GM21360 (cell line): ENCODE results near the gene S100A13.
A peak's percentile ranks its signal among the peaks of the same experiment; 100 is the strongest.
"Not testable (repeated sequence)": the region's sequence is repeated elsewhere in the genome, so short reads cannot be mapped to it uniquely, and the experiment has no call there.

Experiments
- ATAC-seq: cut with Tn5 transposase; IDR thresholded peaks from one replicate; pipeline ENCODE4 v1.9.1; 2021; ENCODE audit warnings: mild to moderate bottlenecking, moderate library complexity; ENCODE audit not compliant: unreplicated experiment

The S100A13 gene

DNA sequence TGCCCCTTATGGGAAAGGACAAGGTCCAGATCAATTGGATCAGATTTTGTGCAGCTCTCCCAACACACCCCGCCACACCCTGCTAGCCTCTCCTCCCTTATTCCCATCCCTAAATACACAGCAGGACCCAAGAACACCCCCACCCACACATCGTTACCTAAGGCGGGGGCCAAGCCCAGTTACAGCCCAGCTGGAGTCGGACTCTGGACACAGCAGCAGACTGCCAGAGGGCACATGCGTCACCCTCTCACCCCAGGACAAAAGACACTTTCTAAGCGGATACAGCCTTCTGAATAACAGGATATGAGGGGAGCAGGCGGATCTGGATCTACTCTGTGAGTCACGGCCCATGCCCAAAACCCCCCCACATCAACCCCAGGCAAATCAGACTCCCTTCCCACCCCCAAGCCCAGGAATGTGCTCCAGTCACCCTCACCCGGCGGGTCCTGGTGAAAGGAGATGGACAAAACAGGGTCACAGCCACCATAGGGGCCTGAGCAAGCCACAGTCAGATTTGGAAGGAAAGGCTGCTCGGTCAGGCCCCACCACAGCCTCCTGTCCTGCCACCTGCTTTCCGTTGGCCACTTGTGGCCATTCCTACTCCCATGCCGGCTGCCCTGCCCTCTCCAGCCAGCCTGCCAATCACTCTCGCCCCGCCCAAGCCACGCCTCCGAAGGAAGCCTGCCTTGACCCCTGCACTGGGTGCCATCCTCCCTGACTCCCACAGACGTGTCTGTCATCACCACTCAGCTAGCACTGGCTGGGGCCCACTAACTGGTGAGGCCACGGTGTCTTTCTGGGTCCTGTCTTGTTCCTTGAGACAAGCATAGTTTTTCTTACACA lies 18.3 kb downstream of the S100A13 start:
- ATAC-seq: no peak

DNA sequence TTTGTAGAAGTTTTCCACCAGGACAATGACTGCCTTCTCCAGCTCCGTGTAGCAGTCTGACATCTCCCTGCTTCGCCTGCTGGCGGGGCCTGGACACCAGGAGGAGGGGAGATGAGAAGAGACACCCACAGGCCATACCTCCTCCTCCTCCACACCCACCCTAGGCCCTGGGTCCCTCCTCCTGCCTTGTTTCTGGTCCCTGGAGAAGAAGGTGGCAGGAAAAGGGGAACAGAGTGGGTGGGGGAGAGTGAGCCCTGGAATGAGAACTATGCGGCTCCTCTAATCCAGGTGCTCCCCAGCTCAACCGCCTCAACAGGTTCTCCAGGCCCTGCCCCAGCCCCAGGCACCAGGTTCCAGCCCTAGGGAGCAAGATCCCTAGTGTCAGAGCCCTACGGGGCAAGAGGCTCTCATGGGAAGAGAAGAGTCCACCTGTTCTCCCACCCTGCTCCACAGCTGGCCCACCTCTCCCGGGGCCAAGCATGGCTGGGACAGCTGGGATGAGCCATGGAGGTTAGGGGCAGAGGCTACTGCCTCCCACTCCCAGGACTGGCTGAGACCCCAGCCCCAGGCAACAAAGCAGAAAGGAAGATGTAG lies 19.1 kb downstream of the S100A13 start:
- ATAC-seq: no peak

DNA sequence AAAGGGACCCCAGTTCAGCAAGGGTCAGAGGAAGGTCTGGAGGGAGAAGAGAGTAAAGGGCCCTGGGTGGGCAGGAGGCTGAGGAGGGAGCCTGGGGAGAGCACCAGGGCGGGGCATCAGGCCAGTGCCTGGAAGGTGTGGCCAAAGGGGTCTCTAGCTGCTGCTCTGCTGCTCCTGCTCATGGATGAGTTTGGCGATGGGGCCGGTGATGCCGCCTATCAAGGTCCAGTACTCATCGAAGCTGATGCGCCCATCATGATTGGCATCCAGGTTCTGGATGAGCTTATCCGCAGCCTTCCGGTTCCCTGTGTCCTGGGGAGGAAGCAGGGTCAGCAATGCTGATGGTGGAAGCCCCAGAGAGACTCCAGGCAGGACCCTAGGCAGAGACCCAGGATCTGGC lies 19.9 kb downstream of the S100A13 start:
- no peak for ATAC-seq

DNA sequence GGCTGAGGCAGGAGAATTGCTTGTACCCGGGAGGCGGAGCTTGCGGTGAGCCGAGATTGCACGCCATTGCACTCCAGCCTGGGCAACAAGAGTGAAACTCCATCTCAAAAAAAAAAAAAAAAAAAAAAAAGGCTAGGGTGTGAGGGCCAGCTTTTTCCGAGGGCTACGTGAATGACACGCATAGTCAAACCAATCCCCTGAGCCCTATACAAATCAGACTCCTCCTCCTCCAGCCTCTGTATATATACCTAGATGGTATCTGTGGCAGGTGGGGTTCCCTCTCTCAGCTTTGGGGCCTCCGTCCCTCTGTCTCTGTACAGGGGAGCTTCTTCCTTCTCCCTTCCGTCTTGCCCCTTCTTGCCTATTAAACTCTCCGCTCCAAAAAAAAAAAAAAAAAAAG lies 21.1 kb downstream of the S100A13 start:
- ATAC-seq: no peak

DNA sequence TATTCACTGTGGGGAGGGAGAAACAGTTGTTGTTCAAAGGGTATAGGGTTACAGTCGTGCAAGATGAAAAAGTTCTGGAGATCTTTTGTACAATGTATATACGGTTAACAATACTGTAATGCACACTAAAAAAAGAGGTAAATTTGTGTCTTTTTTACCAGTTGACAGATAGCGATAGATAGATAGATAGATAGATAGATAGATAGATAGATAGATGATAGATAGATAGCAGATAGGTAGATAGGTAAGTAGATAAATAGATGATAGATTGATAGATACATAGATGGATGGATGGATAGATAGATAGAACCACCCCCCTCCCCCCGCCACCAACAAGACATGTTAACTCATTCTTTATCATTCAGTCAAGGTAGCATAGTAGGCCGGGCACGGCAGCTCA lies 24.6 kb downstream of the S100A13 start:
- ATAC-seq: no peak

DNA sequence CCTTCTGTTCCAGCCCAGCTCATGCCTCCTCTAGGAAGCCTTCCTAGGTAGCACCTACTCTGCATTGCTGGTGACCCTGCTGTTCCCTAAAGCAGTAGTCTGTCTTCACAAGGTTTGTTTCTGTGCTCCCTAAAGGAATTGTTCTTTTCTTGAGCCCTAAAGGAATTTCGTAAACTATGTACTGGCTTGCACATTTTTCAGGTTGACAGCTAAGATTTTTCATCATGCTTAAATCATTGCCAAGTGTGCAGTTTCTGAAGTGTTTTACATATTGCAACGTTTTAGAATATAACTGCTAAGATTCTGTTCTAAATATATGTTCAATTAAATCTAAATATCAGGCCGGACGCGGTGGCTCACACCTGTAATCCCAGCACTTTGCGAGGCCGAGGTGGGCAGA lies 27.5 kb downstream of the S100A13 start:
- ATAC-seq: no peak

DNA sequence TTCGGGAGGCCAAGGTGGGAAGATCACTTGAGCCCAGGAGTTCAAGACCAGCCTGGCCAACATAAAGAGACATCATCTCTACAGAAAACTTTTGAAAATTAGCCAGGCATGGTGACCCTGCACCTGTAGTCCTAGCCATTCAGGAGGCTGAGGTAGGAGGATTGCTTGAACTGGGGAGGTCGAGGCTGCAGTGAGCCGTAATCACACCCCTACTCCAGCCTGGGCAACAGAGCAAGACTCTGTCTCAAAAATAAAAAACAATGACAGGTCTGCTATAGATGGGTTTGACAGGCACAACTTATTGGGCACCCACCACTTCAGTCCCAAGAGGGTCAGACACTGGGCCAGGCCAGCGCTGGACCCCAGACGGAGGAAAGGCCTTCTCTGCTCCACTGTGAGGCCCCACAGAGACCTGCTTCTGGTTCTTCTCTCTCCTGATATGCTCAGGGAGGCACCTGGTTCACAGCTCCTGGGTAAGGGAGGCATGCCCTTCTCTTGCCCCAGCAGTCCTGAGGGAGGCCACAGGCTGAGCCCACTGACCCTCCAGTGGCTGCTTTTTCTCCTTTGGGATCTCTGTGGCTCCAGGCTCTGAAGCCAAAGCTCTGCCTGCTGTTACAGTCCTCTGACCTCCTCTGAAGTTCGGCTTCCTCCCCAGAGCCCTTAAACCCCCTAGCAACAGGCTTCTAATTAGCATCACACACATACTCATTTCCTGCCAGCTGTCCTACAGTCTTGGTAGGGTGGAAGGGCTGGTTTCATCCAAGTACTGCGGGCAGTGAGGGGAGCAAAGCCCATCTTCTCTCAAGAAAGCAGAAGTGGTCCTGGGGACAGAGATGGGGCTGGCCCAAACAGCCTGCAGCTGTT lies 28.8 kb downstream of the S100A13 start:
- ATAC-seq: peak; percentile 86

DNA sequence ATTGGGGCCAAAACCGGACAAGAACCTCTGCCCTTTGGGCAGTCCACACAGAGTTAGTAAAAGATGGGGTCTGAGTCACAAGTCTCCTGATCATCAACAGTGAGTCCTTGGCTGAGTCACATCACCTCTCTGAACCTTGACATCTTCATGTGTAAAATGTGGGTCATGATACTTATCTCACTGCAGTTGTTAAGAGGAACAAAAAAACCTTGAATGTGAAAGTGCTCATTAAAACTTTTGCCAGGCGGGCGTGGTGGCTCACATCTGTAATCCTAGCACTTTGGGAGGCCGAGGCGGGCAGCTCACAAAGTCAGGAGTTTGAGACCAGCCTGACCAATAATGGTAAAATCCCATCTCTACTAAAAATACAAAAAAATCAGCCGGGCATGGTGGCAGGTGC lies 30.1 kb downstream of the S100A13 start:
- no peak for ATAC-seq

DNA sequence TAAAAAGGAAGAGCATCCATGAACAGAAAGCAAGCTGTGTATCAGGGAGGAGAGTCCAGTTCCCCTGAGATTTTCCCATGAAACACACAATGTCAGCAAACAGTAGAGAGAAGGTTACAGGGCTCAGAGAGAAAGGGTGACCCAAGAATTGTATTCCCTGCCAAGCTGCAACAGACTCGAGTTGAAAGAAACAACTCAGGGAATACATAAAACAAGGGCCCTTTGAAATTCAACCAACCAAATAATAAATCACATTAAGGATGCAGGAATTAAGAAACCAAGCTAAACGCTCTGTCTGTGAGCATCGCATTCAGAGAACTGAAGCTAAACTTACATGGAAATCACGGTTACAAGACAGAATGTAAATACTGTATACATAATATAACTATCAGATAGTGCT lies 34.6 kb downstream of the S100A13 start:
- ATAC-seq: no peak

DNA sequence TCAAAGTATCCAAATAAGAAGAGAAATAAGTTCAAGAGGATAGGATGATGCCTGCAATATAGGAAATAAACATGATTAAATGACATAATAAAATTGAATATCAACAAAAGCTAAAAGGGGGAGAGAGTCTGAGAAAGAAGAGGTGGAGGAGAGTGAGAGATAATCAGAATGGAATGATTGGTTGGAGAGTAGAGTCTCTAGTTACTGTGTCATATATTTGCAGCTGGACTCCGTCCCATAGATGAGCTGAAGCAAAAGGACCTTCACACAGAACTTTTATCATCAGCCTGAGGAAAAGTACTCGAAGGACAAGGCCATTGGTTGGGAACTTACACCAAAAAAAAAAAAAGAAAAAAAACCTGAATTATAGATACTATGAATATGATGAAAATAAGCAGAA lies 38.8 kb downstream of the S100A13 start:
- no peak for ATAC-seq

DNA sequence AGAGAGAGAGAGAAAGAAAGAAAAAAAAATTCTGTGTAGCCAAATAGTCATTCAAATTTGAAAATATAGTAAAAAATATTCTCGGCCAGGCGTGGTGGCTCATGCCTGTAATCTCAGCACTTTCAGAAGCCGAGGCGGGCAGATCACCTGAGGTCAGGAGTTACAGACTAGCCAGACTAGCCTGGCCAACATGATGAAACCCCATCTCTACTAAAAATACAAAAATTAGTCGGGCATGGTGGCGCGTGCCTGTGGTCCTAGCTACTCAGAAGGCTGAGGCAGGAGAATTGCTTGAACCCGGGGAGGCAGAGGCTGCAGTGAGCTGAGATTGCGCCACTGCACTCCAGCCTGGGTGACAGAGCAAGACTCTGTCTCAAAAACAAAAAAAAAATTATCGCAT lies 39.3 kb downstream of the S100A13 start:
- not testable (repeated sequence) for ATAC-seq

DNA sequence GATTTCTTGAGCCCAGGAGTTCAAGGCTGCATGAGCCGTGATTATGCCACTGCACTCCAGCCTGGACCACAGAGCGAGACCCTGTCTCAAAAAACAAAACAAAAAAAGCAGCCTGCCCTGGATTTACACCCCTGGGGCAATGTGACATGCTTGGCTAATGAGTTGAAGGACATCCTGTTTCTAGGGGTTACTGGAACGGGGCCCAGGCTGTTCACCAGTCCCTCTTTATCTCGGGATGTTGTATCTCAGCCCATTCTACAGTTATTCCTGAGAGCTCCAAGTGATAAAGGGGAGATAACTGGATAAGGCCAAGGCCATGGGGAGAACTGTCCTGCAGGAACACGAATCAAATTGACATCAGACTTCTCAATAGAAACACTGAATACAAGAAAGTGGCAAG lies 40.0 kb downstream of the S100A13 start:
- no peak for ATAC-seq

DNA sequence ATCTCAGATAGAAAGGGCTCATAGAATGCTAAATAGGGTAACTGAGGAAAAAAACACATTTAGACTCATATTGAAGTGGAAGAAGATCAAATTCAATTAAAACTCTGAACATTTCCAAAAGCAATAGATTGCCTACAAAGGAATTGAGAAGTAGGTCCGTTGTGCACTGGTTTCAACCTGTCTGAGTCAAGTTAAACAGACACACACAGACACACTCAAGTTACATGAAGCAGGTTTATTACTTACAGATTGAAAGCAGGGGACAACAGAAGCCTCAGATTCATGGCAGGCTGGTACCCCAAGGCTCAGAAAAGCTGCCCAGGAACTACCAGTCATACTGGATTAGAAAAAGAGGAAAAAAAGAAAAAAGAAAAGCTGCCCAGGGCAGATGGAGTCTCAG lies 41.0 kb downstream of the S100A13 start:
- ATAC-seq: no peak

DNA sequence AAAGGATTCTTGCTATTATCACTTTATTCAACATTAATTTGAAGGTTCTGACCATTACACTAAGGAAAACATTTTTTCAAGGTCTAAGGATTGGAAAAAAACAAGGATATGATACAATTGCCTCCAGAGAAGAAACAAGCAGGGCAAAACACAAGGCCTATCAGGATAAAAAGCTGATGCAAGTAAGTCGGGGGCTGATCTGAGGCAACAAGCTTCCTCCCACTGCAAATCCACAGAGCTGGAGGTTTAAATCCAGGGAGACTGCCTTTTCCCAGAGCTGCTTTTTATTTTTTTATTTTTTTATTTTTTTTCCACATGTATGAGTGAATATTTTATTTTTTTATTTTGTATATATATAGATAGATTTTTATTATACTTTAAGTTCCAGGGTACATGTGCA lies 42.3 kb downstream of the S100A13 start:
- ATAC-seq: no peak

DNA sequence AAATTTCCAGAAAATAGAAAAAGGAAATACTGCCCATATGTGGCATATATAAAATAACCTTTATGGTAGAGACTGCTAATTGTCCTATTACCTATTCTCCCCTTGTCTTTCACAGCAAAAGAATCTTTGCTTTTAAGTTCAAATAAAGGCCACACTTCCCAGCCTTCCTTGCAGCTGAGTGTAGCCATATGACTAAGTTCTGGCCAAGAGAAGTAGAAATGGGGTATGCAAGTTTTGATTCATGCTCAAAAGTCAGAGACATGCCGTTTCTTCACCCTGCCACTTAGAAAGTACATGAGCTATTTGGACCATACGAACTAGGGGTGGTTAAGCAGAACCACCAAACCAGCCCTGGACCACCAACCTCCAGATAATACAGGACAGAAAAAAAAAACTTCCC lies 43.3 kb downstream of the S100A13 start:
- ATAC-seq: no peak

DNA sequence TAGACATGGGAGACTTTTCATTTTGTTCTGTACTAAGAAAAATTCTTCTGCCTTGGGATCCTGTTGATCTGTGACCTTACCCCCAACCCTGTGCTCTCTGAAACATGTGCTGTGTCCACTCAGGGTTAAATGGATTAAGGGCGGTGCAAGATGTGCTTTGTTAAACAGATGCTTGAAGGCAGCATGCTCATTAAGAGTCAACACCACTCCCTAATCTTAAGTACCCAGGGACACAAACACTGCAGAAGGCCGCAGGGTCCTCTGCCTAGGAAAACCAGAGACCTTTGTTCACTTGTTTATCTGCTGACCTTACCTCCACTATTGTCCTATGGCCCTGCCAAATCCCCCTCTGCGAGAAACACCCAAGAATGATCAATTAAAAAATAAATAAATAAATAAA lies 43.8 kb downstream of the S100A13 start:
- not testable (repeated sequence) for ATAC-seq

DNA sequence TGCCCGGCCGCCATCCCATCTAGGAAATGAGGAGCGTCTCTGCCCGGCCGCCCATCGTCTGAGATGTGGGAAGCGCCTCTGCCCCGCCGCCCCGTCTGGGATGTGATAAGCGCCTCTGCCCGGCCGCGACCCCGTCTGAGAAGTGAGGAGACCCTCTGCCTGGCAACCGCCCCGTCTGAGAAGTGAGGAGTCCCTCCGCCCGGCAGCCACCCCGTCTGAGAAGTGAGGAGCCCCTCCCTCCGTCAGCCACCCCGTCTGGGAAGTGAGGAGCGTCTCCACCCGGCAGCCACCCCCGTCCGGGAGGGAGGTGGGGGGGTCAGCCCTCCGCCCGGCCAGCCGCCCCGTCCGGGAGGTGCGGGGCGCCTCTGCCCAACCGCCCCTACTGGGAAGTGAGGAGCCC lies 44.5 kb downstream of the S100A13 start:
- not testable (repeated sequence) for ATAC-seq

DNA sequence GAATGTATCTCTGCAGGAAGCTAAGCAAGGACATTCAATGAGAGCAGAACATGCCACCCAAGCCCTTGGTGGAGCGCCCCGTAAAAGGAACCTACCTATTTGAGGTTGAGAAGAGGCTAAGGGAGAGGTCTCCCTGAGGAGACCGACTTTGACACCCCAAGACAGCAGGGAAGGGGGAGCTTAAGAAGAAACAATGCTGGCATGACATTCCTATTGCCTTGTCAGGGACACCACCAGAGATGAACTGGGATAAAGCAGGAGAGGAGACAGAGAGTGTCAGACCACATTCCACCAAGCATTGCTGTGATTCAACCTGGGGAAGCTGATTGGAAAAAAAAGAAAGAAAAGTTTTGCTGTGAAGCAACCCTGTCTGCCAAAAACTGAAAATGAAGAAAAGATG lies 48.4 kb downstream of the S100A13 start:
- ATAC-seq: no peak

DNA sequence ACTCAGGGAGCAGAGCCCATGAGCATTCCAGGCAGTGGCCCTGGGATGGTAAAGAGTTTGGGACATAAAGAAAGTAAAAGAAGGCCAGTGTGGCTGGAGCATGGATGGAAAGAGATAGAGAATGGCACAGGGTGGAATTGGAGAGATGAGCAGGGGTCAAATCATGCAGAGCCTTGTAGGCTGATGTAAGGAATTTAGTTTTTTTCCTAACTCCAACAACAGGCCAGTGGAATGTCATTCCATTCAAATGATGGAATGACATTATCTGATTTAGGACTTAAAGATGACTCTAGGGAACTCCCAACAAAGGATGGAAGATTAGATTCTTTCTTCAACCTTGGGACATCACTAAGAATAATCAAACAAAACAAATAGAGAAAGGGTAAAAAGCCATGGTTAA lies 48.8 kb downstream of the S100A13 start:
- no peak for ATAC-seq

DNA sequence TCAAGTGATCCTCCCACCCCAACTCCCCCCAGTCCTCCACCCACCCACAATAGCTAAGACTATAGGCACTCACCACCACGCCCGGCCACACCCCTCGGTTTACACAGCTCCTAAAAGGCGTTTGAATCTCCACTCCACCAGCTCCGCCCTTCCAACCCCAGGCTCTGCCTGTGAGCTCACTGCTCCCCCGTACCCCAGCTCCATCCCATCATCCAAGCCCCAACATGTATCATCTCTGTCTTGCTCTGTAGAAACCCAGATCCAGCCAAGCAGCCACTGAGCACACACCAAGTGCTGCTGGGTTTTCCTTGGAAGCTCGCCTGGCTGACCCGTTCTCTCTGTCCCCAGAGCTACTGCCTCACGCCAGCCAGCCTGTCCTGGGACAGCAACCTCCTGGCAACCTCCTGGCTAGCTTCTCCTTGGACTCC lies 49.7 kb downstream of the S100A13 start:
- ATAC-seq: no peak

DNA sequence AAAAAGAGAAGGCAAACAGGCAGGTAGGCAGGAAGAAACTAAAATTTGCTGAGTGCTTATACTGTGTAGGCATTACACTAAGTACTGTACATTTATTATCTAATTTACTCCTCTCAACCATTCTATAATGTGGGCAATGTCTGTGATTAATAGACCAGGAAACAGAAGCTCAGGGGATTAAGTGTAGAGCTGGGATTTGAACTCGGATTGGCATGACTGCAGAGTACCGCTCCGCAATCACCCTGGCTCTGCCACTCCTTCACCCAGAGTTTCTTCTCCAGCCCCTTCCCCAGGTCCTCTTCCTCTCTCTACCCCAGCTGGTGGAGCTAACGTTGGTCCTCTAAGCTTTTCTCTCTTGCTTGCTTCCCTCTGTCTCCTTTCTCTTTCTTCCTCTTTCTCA lies 50.2 kb downstream of the S100A13 start:
- ATAC-seq: no peak

DNA sequence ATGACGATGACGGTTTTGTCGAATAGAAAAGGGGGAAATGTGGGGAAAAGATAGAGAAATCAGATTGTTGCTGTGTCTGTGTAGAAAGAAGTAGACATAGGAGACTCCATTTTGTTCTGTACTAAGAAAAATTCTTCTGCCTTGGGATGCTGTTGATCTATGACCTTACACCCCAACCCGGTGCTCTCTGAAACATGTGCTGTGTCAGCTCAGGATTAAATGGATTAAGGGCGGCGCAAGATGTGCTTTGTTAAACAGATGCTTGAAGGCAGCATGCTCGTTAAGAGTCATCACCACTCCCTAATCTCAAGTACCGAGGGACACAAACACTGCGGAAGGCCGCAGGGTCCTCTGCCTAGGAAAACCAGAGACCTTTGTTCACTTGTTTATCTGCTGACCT lies 51.8 kb downstream of the S100A13 start:
- not testable (repeated sequence) for ATAC-seq
